Esophagus (tissue), 2 donors: Measurements from ENCODE around the gene TAF11L3. TPM values are rescaled to one million over a fixed set of nuclear protein-coding genes. Genes with fewer than 3 reads are reported as not detected.
"Not testable (repeated sequence)": the region's sequence is repeated elsewhere in the genome, so short reads cannot be mapped to it uniquely, and the experiment has no call there.

ENCODE experiments used
- H3K27ac ChIP-seq, 2 donors: one replicate each; pipeline ENCODE4 v1.5.1; 2013; ENCODE audit warnings: low read depth in 2 of 2, mild to moderate bottlenecking in 2 of 2, inconsistent platforms in 1 of 2, low read length in 1 of 2, moderate library complexity in 1 of 2
- H3K27me3 ChIP-seq, 2 donors: one replicate each; pipeline ENCODE4 v1.6.1; 2013; ENCODE audit warnings: low read length in 2 of 2, control low read depth in 1 of 2, mild to moderate bottlenecking in 1 of 2; ENCODE audit not compliant: insufficient read depth in 2 of 2, control insufficient read depth in 1 of 2
- H3K36me3 ChIP-seq, 2 donors: one replicate each; pipeline ENCODE4 v1.6.1; 2013; ENCODE audit warnings: low read length in 1 of 2; ENCODE audit not compliant: control insufficient read depth in 2 of 2, insufficient read depth in 2 of 2
- H3K4me1 ChIP-seq, 2 donors: one replicate each; pipeline ENCODE4 v1.6.1; 2013; ENCODE audit warnings: low read length in 1 of 2; ENCODE audit not compliant: control insufficient read depth in 2 of 2, insufficient read depth in 2 of 2
- H3K4me3 ChIP-seq, 2 donors: one replicate each; pipeline ENCODE4 v1.5.1; 2013; ENCODE audit warnings: low read length in 2 of 2, mild to moderate bottlenecking in 2 of 2, low read depth in 1 of 2, moderate library complexity in 1 of 2
- H3K9me3 ChIP-seq, 2 donors: one replicate each; pipeline ENCODE4 v1.6.1; 2013; ENCODE audit warnings: mild to moderate bottlenecking in 2 of 2, low read depth in 1 of 2, low read length in 1 of 2, moderate library complexity in 1 of 2; ENCODE audit not compliant: control insufficient read depth in 2 of 2, insufficient read depth in 1 of 2
- WGBS, 2 donors: extraction: QIAGEN DNeasy Blood & Tissue Kit; methylation state at CpG; one replicate each; pipeline ENCODE4 v1.1.7; 2013; 5-methylcytosine and 5-hydroxymethylcytosine counted together
- polyA plus RNA-seq, 2 donors: library from polyadenylated mRNA; stranded (reverse); fragments of 200-250 nt; gene quantifications; one replicate each; pipeline ENCODE4 v1.2.3, GENCODE V29; 2013
- donor health status: healthy with polysubstance abuse.
- donor health status: Bipolar disorder and iron deficiency.

The TAF11L3 gene
- polyA plus RNA-seq = not detected

- not testable (repeated sequence) for H3K27ac ChIP-seq, H3K4me1 ChIP-seq, H3K9me3 ChIP-seq, H3K4me3 ChIP-seq, H3K36me3 ChIP-seq, H3K27me3 ChIP-seq
- no CpG with 5 or more reads among the region's 15 CpGs for WGBS, 2 donors
These were observed at the start of gene TAF11L3 for GRCh38 chr5:17518067-17518466. Gene TAF11L3, plus strand, starts transcription at chr5:17518367.

DNA sequence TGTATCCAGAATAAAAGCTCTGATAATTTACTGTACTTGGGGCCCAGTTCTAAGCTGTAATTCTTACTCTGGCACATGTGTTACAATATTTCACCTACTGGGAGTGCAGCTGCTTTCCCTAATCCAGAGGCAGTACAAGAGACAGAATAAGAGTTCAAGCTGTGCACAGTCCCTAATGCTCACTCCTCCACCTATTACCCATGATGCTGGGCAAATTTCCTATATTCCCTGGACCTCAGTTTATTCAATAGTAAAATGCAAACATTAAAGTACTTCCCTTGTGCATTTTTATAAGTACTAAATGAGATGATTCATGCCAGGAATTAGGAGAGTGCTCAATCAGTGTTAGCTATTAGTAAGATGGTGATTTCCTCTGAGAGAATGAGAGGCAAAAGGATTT, 48.1 kb upstream of the TAF11L3 start:
- Histone ChIP-seq H3K9me3 (peaks cover 0 to 3% of the 10 kb centered on the region in 2 donors), H3K4me1 (no peaks in the 10 kb centered on the region), H3K27ac (no peak overlapping the region), H3K4me3 (no peak overlapping the region), H3K36me3 (no peaks in the 10 kb centered on the region), H3K27me3 (no peaks in the 10 kb centered on the region)

DNA sequence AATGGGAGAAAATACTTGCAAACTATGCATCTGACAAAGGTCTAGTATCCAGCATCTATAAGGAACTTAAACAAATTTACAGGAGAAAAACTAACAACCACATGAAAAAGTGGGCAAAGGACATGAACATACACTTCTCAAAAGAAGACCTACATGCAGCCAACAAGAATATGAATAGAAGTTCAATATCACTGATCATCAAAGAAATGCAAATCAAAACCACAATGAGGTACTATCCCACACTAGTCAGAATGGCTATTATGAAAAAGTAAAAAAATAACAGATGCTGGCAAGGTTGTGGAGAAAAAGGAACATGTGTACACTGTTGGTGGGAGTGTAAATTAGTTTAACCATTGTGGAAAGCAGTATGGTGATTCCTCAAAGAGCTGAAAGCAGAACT, 43.1 kb upstream of the TAF11L3 start:
- not testable (repeated sequence) for H3K4me3 ChIP-seq, H3K27ac ChIP-seq, H3K4me1 ChIP-seq, H3K9me3 ChIP-seq, H3K27me3 ChIP-seq, H3K36me3 ChIP-seq

DNA sequence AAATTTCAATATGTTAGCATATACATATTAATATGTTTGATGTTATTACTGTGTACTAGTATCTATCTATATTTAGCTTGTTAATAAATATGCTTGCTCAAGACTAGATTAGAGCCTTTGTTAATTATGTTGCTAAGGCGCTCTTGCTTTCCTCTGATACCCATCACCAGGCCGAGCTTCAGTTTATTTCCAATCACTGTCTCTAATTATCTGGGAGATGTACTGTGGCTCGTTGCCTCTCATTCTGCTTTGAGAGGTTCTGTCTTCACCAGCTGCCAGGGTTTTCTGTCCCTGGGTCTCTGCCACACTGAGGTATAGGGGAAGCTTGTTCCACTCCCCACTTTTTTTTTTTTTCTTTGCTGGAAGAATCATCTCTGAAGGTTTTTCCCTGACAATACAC, 41.1 kb upstream of the TAF11L3 start:
- no peak overlapping the region for H3K27ac ChIP-seq
- no peaks in the 10 kb centered on the region for H3K36me3 ChIP-seq
- H3K27me3 ChIP-seq = no peaks in the 10 kb centered on the region
- no peaks in the 10 kb centered on the region for H3K9me3 ChIP-seq
- H3K4me3 ChIP-seq = no peak overlapping the region
- no peaks in the 10 kb centered on the region for H3K4me1 ChIP-seq
- 76 to 83% methylated on average over 3 of the region's 3 CpGs for WGBS, 2 donors

DNA sequence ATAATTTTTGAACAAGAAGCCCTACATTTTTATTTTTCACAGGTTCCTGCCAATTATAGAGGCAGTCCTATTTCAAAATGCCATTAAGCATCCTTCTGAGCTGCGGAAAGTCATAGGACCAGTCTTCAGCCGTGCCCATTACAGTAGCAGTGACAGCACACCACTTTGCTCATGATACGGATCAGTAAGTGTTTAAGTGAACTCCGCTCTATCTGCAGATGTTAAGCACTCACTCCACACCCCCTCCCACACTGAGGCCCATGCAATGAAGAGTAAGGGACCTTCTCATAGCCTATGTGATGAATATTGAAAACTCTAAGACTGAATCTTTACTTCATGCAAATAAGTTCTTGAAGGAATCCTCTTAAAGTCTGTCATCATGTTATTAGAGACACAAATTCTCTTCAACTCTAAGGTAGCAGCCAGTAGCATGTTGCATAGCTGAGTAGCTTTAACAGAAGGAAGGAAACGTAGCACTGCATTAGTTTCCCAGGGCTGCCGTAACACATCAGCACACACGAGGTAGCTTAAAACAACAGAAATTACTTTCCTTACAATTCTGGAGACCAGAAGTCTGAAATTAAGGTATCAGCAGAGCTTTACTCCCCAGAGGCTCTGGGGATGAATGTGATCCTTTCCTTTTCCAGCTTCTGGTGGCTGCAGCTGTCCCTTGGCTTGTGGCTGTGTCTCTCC, 40.4 kb upstream of the TAF11L3 start:
- no peaks in the 10 kb centered on the region for H3K36me3 ChIP-seq
- no peaks in the 10 kb centered on the region for H3K27me3 ChIP-seq
- H3K4me3 ChIP-seq = no peak overlapping the region
- no peak overlapping the region for H3K27ac ChIP-seq
- H3K9me3 ChIP-seq = no peaks in the 10 kb centered on the region
- 73 to 74% methylated on average over 7 of the region's 7 CpGs for WGBS, 2 donors
- no peaks in the 10 kb centered on the region for H3K4me1 ChIP-seq

DNA sequence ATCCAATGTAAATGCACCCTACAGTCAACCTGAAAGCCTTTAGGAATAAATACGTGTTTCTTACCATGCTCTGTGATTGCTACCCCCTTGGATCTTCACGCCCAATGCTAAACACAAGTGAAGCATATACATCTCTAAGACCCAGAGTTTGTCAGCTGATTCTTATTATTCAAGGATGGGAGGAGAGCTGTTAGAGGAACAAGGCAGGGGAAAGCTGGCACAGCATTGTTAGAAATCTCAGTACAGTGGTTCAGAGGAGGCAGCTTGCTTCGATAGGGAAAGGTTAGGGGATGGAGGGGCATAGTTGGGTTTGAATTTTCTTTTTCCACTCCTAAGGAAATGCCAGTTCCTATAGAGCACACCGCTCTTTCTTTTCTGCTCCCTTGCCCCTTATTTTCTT, 36.8 kb upstream of the TAF11L3 start:
- no peak overlapping the region for H3K4me3 ChIP-seq
- H3K36me3 ChIP-seq = no peaks in the 10 kb centered on the region
- WGBS, 2 donors = 68 to 79% methylated on average over 4 of the region's 4 CpGs
- H3K27me3 ChIP-seq = no peaks in the 10 kb centered on the region
- H3K27ac ChIP-seq = no peak overlapping the region
- no peaks in the 10 kb centered on the region for H3K9me3 ChIP-seq
- no peaks in the 10 kb centered on the region for H3K4me1 ChIP-seq

DNA sequence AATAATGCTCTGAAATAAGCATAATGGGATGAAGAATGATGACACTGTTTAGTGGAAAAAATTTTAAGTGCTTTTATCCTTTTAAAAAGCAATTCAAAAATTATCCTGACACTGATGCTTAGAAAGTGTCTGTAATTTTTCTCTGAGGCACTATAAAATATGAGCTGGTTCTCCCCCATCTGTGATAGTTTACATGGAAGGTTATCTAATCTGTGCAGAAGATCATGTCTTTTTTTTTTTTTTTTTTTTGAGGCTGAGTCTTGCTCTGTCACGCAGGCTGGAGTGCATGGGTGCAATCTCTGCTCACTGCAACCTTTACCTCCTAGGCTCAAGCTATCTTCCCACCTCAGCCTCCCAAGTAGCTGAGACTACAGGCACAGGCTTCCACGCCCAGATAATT, 35.4 kb upstream of the TAF11L3 start:
- Histone ChIP-seq H3K4me1 (no peaks in the 10 kb centered on the region), H3K27ac (no peak overlapping the region), H3K4me3 (no peak overlapping the region), H3K9me3 (no peaks in the 10 kb centered on the region), H3K27me3 (no peaks in the 10 kb centered on the region), H3K36me3 (no peaks in the 10 kb centered on the region)
- 72 to 79% methylated on average over 2 of the region's 2 CpGs for WGBS, 2 donors

- H3K4me1 ChIP-seq, H3K4me3 ChIP-seq, H3K27me3 ChIP-seq, H3K27ac ChIP-seq, H3K9me3 ChIP-seq, H3K36me3 ChIP-seq: not testable (repeated sequence)
- 89 to 93% methylated on average over 10 of the region's 10 CpGs for WGBS, 2 donors
These were observed 31.5 kb upstream of the TAF11L3 start for GRCh38 chr5:17486464-17487173.

- Histone ChIP-seq H3K36me3 (no peaks in the 10 kb centered on the region), H3K9me3 (no peaks in the 10 kb centered on the region), H3K27ac (no peak overlapping the region), H3K4me3 (no peak overlapping the region), H3K27me3 (no peaks in the 10 kb centered on the region), H3K4me1 (no peaks in the 10 kb centered on the region)
- WGBS, 2 donors = 88 to 93% methylated on average over 1 of the region's 1 CpG
These were observed 31.0 kb upstream of the TAF11L3 start for GRCh38 chr5:17487174-17487512.

DNA sequence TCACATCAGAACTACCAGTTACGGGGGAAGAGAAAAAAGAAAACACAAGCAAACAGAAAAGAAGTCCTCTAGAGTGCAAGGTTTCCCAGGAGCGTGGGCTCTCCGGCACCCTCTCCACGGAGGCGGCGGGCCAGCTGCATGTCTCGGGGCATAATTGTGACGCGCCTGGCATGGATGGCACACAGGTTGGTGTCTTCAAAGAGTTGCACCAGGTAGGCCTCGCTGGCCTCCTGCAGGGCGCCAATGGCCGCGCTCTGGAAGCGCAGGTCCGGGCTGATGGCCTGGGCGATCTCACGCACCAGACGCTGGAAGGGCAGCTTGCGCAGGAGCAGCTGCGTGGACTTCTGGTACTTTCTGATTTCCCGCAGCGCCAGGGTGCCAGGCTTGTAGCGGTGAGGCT, 26.9 kb upstream of the TAF11L3 start:
- not testable (repeated sequence) for H3K9me3 ChIP-seq, H3K36me3 ChIP-seq, H3K4me1 ChIP-seq, H3K4me3 ChIP-seq, H3K27me3 ChIP-seq, H3K27ac ChIP-seq
- 92 to 97% methylated on average over 19 to 23 of the region's 23 CpGs for WGBS, 2 donors
